Right forelimb (tissue), 1 donor: ENCODE measurements around the gene SHISA7.
A peak's percentile ranks its signal among the peaks of the same experiment; 100 is the strongest.
"Not testable (repeated sequence)": the region's sequence is repeated elsewhere in the genome, so short reads cannot be mapped to it uniquely, and the experiment has no call there.

Experiments
- DNase-seq: peaks from one replicate; pipeline ENCODE4 v3.0.0-alpha.2; 2018

The SHISA7 gene

GRCh38 chr19:55462722-55463121, 19.6 kb upstream of the SHISA7 start:
- DNase-seq: no peak

GRCh38 chr19:55461974-55462626, 19.0 kb upstream of the SHISA7 start:
- DNase-seq: no peak

GRCh38 chr19:55461259-55461973, 18.3 kb upstream of the SHISA7 start, which contains the start of gene ISOC2:
Gene ISOC2, minus strand, starts transcription at chr19:55461642. Its CDS starts 5,156 bp downstream, at chr19:55456486.
- DNase-seq: peak; percentile 100

- DNase-seq: peak; percentile 87
Observed at GRCh38 chr19:55460670-55461258, 17.7 kb upstream of the SHISA7 start.

- no peak for DNase-seq
Observed at GRCh38 chr19:55459950-55460657, 17.0 kb upstream of the SHISA7 start.

- no peak for DNase-seq
Observed at GRCh38 chr19:55459551-55459949, 16.4 kb upstream of the SHISA7 start.

GRCh38 chr19:55457683-55458457, 14.8 kb upstream of the SHISA7 start:
- no peak for DNase-seq

GRCh38 chr19:55456347-55456746, 13.2 kb upstream of the SHISA7 start:
- DNase-seq: no peak

- no peak for DNase-seq
Observed at GRCh38 chr19:55455576-55456235, 12.6 kb upstream of the SHISA7 start.

GRCh38 chr19:55454787-55455243, 11.7 kb upstream of the SHISA7 start:
- no peak for DNase-seq

GRCh38 chr19:55453511-55454260, 10.6 kb upstream of the SHISA7 start:
- DNase-seq: no peak

- peak; percentile 96 for DNase-seq
Observed at GRCh38 chr19:55452749-55453346, 9.7 kb upstream of the SHISA7 start.

GRCh38 chr19:55451965-55452748, 9.1 kb upstream of the SHISA7 start:
- DNase-seq: no peak

- DNase-seq: no peak
Observed at GRCh38 chr19:55451163-55451964, 8.3 kb upstream of the SHISA7 start.

- no peak for DNase-seq
Observed at GRCh38 chr19:55449469-55449868, 6.4 kb upstream of the SHISA7 start.

GRCh38 chr19:55448175-55448490, 5.0 kb upstream of the SHISA7 start:
- not testable (repeated sequence) for DNase-seq

GRCh38 chr19:55447421-55448174, 4.5 kb upstream of the SHISA7 start:
- no peak for DNase-seq

GRCh38 chr19:55446060-55446459, 3.0 kb upstream of the SHISA7 start:
- DNase-seq: no peak
